OCI-LY1 (cell line): ENCODE results near the gene PDE5A.

Experiments used
- CTCF ChIP-seq: fragments of 200-600 bp; sonication (generic), shearing (Covaris generic); IDR thresholded peaks from 2 replicates; pipeline ENCODE4 v1.5.1; 2017; ENCODE audit warnings: mild to moderate bottlenecking, antibody characterized with exemption, low read length, moderate library complexity, mixed read lengths
- EZH2 ChIP-seq: fragments of 200-600 bp; sonication (generic), shearing (Covaris generic); IDR thresholded peaks from 2 replicates; pipeline ENCODE4 v1.8.0; 2017; ENCODE audit warnings: borderline replicate concordance, mixed run types, mild to moderate bottlenecking, antibody characterized with exemption, low read length, moderate library complexity, mixed read lengths

GRCh38 chr4:119523399-119523798 is 105.2 kb downstream of the PDE5A start:
- no peak for TF ChIP-seq CTCF
- no peak for TF ChIP-seq EZH2
